ENCODE measurements around the gene PRRC2C.
"Not testable (repeated sequence)": the region's sequence is repeated elsewhere in the genome, so short reads cannot be mapped to it uniquely, and the experiment has no call there.

Gene PRRC2C

GRCh38 chr1:171570295-171570694 is 85.0 kb downstream of the PRRC2C start:
- in situ Hi-C loops (cut with HindIII; ENCODE audit: low pct_unique_long_range_greater_than_20kb, low sequenced_read_pairs), result no loop called here
- TF ChIP-seq JUND (IDR thresholded peaks at IDR 0.05; ENCODE audit: low read depth), result no peak
- no peak for DNase-seq (ENCODE audit: low read depth in 1 of 2, low spot score in 1 of 2)

- TF ChIP-seq JUND (IDR thresholded peaks at IDR 0.05; ENCODE audit: low read depth), result no peak
- in situ Hi-C loops (cut with HindIII; ENCODE audit: low pct_unique_long_range_greater_than_20kb, low sequenced_read_pairs), result no loop called here
- peak in 1 of 2 experiments; percentile 30 for DNase-seq (ENCODE audit: low read depth in 1 of 2, low spot score in 1 of 2)
These were observed 90.8 kb downstream of the PRRC2C start for GRCh38 chr1:171576144-171576543.

- TF ChIP-seq JUND (IDR thresholded peaks at IDR 0.05; ENCODE audit: low read depth), result no peak
- no peak for DNase-seq (ENCODE audit: low read depth in 1 of 2, low spot score in 1 of 2)
- in situ Hi-C loops (cut with HindIII; ENCODE audit: low pct_unique_long_range_greater_than_20kb, low sequenced_read_pairs), result no loop called here
These were observed 95.9 kb downstream of the PRRC2C start for GRCh38 chr1:171581226-171581625.

- in situ Hi-C loops (cut with HindIII; ENCODE audit: low pct_unique_long_range_greater_than_20kb, low sequenced_read_pairs), result no loop called here
- no peak for TF ChIP-seq JUND (IDR thresholded peaks at IDR 0.05; ENCODE audit: low read depth)
- no peak for DNase-seq (ENCODE audit: low read depth in 1 of 2, low spot score in 1 of 2)
These were observed 96.4 kb downstream of the PRRC2C start for GRCh38 chr1:171581766-171582165.

GRCh38 chr1:171582589-171582988 is 97.3 kb downstream of the PRRC2C start:
- no peak for DNase-seq (ENCODE audit: low read depth in 1 of 2, low spot score in 1 of 2)
- in situ Hi-C loops (cut with HindIII; ENCODE audit: low pct_unique_long_range_greater_than_20kb, low sequenced_read_pairs), result no loop called here
- TF ChIP-seq JUND (IDR thresholded peaks at IDR 0.05; ENCODE audit: low read depth), result no peak

DNA sequence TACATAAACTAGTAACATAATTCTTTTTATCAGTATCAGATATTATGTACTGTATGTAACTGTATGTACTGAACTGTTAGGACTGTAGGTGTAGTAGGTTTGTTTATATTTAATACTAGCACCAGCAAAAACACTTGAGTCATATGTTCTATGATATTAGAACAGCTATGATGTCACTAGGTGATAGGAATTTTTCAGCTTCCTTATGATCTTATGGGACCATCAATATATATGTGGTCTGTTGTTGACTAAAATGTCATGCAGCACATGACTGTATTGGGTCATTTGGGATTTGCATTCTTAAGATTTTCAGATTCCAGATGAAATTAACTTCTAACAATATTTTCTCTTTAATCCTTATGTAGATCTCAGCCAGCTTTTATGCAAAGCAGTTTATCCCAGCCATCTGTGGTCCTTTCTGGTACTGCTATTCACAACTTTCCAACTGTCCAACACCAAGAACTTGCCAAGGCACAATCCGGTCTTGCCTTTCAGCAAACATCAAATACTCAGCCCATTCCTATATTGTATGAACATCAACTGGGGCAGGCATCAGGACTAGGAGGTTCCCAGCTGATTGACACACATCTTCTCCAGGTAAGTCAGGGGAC is 98.4 kb downstream of the PRRC2C start:
- in situ Hi-C loops (cut with HindIII; ENCODE audit: low pct_unique_long_range_greater_than_20kb, low sequenced_read_pairs), result no loop called here

GRCh38 chr1:171585715-171586114 is 100.4 kb downstream of the PRRC2C start:
- DNase-seq (ENCODE audit: low read depth in 1 of 2, low spot score in 1 of 2), result no peak
- in situ Hi-C loops (cut with HindIII; ENCODE audit: low pct_unique_long_range_greater_than_20kb, low sequenced_read_pairs), result no loop called here
- no peak for TF ChIP-seq JUND (IDR thresholded peaks at IDR 0.05; ENCODE audit: low read depth)

More for the DNA sequence above, 98.4 kb downstream of the PRRC2C start:
- DNase-seq (ENCODE audit: low read depth in 1 of 2, low spot score in 1 of 2), result no peak
- TF ChIP-seq JUND (IDR thresholded peaks at IDR 0.05; ENCODE audit: low read depth), result no peak

DNA sequence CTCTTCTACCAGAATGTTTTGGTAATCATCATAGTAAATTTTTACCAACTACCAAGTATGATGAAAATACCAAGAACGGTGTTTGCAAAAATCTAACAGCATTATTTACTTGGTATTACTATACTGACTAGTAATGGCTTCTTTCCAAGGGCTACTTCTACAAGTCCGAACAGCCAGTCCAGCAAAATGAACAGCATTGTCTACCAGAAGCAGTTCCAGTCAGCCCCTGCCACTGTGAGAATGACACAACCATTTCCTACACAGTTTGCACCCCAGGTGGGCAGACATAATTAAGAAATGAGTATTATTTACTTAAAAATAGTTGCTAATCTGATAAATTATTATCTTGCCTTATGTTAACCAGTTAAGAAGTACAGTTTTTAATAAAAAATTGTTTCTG is 102.9 kb downstream of the PRRC2C start:
- TF ChIP-seq JUND (IDR thresholded peaks at IDR 0.05; ENCODE audit: low read depth), result no peak
- in situ Hi-C loops (cut with HindIII; ENCODE audit: low pct_unique_long_range_greater_than_20kb, low sequenced_read_pairs), result no loop called here
- DNase-seq (ENCODE audit: low read depth in 1 of 2, low spot score in 1 of 2), result no peak

DNA sequence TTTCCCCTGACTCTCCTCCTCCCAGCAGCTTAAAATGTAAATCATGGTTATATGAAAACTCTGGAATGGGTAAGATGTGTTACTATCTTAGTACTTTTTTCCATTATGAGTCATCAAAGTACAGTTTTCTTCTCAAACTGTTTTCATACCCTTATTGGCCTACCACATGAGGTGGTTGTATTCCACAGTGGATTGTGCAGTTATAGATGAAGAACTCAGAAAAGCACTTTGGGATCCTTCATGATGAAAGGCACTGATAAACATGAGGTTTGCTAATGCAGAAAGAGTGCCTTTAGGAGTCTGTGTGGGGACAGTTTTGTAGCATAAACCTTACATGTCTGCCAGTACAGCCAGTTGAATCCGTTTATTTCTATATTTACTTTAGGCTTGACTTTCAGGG is 104.7 kb downstream of the PRRC2C start:
- TF ChIP-seq JUND (IDR thresholded peaks at IDR 0.05; ENCODE audit: low read depth), result no peak
- in situ Hi-C loops (cut with HindIII; ENCODE audit: low pct_unique_long_range_greater_than_20kb, low sequenced_read_pairs), result no loop called here
- no peak for DNase-seq (ENCODE audit: low read depth in 1 of 2, low spot score in 1 of 2)

DNA sequence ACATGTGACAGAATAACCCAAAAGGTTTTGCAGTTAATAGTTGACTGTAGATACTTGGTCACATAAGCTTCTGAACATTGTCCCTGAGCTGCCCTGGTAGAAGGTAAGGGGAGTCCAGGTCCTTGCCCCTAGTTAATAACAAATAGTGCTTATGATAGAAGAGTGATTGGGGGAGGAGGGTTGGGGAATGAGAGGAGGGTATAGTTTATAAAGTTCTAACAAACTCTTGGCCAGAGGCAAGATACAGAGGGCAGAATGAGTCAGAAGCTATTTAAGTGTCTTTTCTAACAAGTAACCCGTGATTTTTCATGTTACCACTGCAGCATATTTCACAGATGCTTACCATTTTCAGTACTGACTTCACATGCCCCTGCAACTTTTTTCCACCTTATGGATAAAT is 110.0 kb downstream of the PRRC2C start:
- no peak for TF ChIP-seq JUND (IDR thresholded peaks at IDR 0.05; ENCODE audit: low read depth)
- no peak for DNase-seq (ENCODE audit: low read depth in 1 of 2, low spot score in 1 of 2)
- in situ Hi-C loops (cut with HindIII; ENCODE audit: low pct_unique_long_range_greater_than_20kb, low sequenced_read_pairs), result no loop called here

DNA sequence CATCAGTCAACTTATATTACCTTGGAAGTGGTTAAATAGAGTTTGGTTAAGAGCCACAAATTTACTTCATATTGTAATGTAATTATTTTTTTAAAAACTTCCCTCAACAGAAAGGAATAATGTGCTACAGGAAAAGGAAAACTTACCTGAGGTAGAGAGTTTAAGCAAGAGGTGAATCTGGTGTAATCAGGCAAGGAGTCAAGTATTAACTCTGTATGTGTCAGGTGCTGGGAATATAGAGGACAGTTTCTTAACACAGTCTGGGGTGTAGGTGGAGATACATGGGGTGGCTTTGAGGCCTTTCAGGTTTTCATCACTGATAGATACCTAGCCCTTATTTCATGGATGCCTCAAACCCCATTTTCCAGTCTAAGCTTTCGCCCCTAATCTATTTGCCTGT is 110.8 kb downstream of the PRRC2C start:
- DNase-seq (ENCODE audit: low read depth in 1 of 2, low spot score in 1 of 2), result no peak
- TF ChIP-seq JUND (IDR thresholded peaks at IDR 0.05; ENCODE audit: low read depth), result no peak
- in situ Hi-C loops (cut with HindIII; ENCODE audit: low pct_unique_long_range_greater_than_20kb, low sequenced_read_pairs), result no loop called here

DNA sequence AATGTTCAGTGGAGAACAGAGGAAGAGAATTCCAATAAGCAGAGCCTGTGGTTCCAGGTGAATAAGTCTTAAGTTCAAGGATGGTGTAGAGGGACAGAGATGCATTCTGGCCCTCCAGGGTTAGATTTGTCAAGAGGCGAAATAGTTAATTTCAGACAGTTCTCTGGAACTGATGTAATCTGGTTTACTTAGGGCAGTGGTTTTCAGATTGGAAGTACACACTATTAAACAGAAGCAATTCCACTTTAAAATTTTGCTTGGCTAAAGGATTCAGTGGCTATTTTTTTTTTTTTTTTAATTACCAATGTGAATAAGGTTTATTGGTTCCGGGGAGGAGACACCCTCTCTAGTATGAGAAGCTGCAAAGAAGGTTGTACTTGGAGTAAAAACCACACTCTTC is 111.4 kb downstream of the PRRC2C start:
- no peak for DNase-seq (ENCODE audit: low read depth in 1 of 2, low spot score in 1 of 2)
- in situ Hi-C loops (cut with HindIII; ENCODE audit: low pct_unique_long_range_greater_than_20kb, low sequenced_read_pairs), result no loop called here
- TF ChIP-seq JUND (IDR thresholded peaks at IDR 0.05; ENCODE audit: low read depth), result no peak

- in situ Hi-C loops (cut with HindIII; ENCODE audit: low pct_unique_long_range_greater_than_20kb, low sequenced_read_pairs), result no loop called here
- DNase-seq (ENCODE audit: low read depth in 1 of 2, low spot score in 1 of 2), result no peak
- no peak for TF ChIP-seq JUND (IDR thresholded peaks at IDR 0.05; ENCODE audit: low read depth)
These were observed 111.9 kb downstream of the PRRC2C start for GRCh38 chr1:171597203-171597602.

- DNase-seq (ENCODE audit: low read depth in 1 of 2, low spot score in 1 of 2); in situ Hi-C loops (cut with HindIII; ENCODE audit: low pct_unique_long_range_greater_than_20kb, low sequenced_read_pairs): not testable (repeated sequence)
These were observed 115.0 kb downstream of the PRRC2C start for GRCh38 chr1:171600310-171600709.
